Type B pancreatic cell (in vitro differentiated cells): ENCODE data around the gene MAML2. TPM values are rescaled to one million over a fixed set of nuclear protein-coding genes. Genes with fewer than 3 reads are reported as not detected.

Source experiments
- DNase-seq: peaks from one replicate; pipeline ENCODE4 v3.0.0; 2021; ENCODE audit warnings: mixed read lengths; ENCODE audit not compliant: unreplicated experiment; ENCODE audit errors: extremely low spot score
- H3K27ac Mint-ChIP-seq: 2 replicates; pipeline ENCODE4 v1.8.0; 2021; ENCODE audit warnings: mild to moderate bottlenecking, mixed read lengths
- H3K27me3 Mint-ChIP-seq: 2 replicates; pipeline ENCODE4 v1.8.0; 2021; ENCODE audit warnings: mixed read lengths
- H3K36me3 Mint-ChIP-seq: 2 replicates; pipeline ENCODE4 v1.8.0; 2021; ENCODE audit warnings: mixed read lengths
- H3K4me1 Mint-ChIP-seq: one replicate; pipeline ENCODE4 v1.8.0; 2021; ENCODE audit warnings: mixed read lengths; ENCODE audit not compliant: unreplicated experiment
- H3K4me3 Mint-ChIP-seq: 2 replicates; pipeline ENCODE4 v1.8.0; 2021; ENCODE audit warnings: mild to moderate bottlenecking, mixed read lengths
- H3K9me3 Mint-ChIP-seq: 2 replicates; pipeline ENCODE4 v1.8.0; 2021; ENCODE audit warnings: mixed read lengths
- total RNA-seq: library from RNA; stranded (reverse); gene quantifications from 2 replicates; pipeline ENCODE4 v1.2.1, GENCODE V29; 2021; ENCODE audit warnings: low replicate concordance
- TF ChIP-seq, protein P1 (sequence below): fragments of 200-600 bp; sonication (generic); conservative IDR thresholded peaks from 2 replicates; pipeline ENCODE4 v1.5.0; 2021; ENCODE audit warnings: antibody characterized with exemption, mild to moderate bottlenecking

Gene MAML2
- total RNA-seq, 1 donor from 2014 or later, result 20.8 TPM

DNA sequence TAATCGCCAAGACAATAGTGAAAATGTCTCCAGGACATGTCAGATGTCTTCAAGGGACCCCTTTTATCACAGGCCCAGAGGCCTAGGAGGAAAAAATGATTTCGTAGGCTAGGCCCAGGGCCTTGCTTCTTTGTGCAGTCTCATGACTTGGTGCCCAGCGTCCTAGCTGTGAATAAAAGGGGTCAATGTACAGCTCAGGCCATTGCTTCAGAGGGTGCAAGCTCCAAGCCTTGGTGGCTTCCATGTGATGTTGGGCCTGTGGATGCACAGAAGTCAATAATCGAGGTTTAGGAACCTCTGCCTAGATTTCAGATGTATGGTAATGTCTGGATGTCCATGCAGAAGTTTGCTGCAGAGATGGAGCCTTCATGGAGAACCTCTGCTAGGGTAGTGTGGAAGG, 398.4 kb downstream of the MAML2 start:
- Mint-ChIP-seq H3K27me3 (no peaks in the 10 kb centered on the region), H3K4me1 (no peaks in the 10 kb centered on the region), H3K36me3 (no peaks in the 10 kb centered on the region), H3K9me3 (peaks cover 17% of the 10 kb centered on the region), H3K4me3 (no peak overlapping the region), H3K27ac (no peak overlapping the region)
- TF ChIP-seq, protein P1, sequence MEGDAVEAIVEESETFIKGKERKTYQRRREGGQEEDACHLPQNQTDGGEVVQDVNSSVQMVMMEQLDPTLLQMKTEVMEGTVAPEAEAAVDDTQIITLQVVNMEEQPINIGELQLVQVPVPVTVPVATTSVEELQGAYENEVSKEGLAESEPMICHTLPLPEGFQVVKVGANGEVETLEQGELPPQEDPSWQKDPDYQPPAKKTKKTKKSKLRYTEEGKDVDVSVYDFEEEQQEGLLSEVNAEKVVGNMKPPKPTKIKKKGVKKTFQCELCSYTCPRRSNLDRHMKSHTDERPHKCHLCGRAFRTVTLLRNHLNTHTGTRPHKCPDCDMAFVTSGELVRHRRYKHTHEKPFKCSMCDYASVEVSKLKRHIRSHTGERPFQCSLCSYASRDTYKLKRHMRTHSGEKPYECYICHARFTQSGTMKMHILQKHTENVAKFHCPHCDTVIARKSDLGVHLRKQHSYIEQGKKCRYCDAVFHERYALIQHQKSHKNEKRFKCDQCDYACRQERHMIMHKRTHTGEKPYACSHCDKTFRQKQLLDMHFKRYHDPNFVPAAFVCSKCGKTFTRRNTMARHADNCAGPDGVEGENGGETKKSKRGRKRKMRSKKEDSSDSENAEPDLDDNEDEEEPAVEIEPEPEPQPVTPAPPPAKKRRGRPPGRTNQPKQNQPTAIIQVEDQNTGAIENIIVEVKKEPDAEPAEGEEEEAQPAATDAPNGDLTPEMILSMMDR, result no peak
- DNase-seq, result no peak

DNA sequence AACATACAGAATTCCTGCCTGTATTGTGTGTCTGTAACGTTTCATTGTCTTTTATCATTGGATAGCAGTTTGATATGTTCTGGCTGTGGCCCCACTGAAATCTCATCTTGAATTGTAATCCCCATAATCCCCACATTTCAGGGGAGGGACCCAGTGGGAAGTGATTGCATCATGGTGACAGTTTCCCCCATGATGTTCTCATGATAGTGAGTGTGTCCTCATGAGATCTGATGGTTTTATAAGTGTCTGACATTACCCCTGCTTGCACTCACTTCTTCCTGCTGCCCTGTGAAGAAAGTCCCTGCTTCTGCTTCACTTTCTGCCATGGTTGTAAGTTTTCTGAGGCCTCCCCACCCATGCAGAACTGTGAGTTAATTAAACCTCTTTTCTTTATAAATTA, 399.4 kb downstream of the MAML2 start:
- TF ChIP-seq, protein P1, result no peak
- Mint-ChIP-seq H3K36me3 (no peaks in the 10 kb centered on the region), H3K4me3 (no peak overlapping the region), H3K9me3 (peaks cover 12% of the 10 kb centered on the region), H3K27me3 (no peaks in the 10 kb centered on the region), H3K27ac (no peak overlapping the region), H3K4me1 (no peaks in the 10 kb centered on the region)
- DNase-seq, result no peak

DNA sequence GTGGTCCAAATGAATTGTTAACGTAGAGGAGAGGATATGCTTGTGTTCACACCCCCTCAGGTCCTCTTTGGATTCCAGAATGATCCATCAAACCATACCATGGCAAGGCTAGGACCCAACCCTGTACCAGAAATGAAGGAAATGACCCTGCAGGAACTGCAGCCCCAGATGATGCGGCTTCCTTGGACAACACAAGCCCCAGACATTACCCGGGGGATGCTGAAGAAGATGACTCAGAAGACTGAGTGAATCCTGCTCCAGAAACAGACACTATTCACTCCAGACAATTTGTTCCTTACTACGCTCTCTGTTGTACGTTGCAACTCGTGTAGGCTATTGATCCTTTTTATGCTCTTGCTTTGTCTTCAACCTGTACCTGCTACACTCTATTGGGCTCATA, 403.9 kb downstream of the MAML2 start:
- H3K4me1 Mint-ChIP-seq, result no peaks in the 10 kb centered on the region
- peaks cover 10% of the 10 kb centered on the region for H3K9me3 Mint-ChIP-seq
- no peak overlapping the region for H3K27ac Mint-ChIP-seq
- TF ChIP-seq, protein P1, result no peak
- no peaks in the 10 kb centered on the region for H3K27me3 Mint-ChIP-seq
- DNase-seq, result no peak
- H3K36me3 Mint-ChIP-seq, result no peaks in the 10 kb centered on the region
- H3K4me3 Mint-ChIP-seq, result no peak overlapping the region

DNA sequence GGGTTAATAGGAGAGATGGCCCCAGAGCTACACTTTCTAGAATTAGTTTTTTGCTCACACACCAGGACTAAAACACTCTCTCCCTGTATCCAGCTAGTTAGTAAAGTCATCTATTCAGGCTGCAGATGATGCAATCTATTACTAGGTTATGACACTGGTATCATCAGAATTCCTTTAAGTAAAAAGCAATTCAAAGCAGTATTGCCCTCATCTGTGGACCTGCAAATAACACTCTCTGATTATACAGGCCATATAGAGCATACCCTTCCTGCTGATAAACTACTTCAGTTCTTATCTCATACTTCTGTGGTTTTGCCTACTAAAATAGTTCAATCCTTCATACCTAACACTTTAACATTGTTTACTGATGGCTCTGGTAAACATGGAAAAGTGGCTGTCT, 405.6 kb downstream of the MAML2 start:
- H3K27ac Mint-ChIP-seq, result no peak overlapping the region
- no peaks in the 10 kb centered on the region for H3K27me3 Mint-ChIP-seq

DNA sequence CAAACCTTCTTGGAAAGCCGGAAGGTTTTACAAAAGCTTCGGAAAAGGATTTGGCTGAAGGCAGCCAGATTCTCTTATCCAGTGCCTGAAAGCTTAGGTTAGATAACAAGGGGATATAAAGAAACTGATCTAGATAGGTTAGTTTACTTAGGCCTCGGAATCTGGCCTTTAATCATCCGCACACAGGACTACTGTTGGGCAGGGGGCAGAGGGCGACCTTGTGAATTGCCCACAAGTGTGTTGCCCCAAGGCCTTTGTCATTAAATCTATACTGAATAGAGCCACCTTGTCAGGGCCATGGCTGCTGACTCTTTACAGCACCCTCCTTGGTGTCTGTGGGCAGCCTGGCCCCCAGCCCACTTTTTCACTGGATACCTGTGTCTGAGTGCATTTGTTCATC, 409.4 kb downstream of the MAML2 start:
- Mint-ChIP-seq H3K4me3 (no peak overlapping the region), H3K4me1 (no peaks in the 10 kb centered on the region), H3K27me3 (no peaks in the 10 kb centered on the region), H3K36me3 (no peaks in the 10 kb centered on the region), H3K9me3 (peaks cover 15% of the 10 kb centered on the region), H3K27ac (no peak overlapping the region)
- TF ChIP-seq, protein P1, result no peak
- no peak for DNase-seq

More for the DNA sequence above, 405.6 kb downstream of the MAML2 start:
- Mint-ChIP-seq H3K9me3 (peaks cover 8% of the 10 kb centered on the region), H3K4me3 (no peak overlapping the region), H3K36me3 (no peaks in the 10 kb centered on the region), H3K4me1 (no peaks in the 10 kb centered on the region)
- TF ChIP-seq, protein P1, result no peak
- no peak for DNase-seq

DNA sequence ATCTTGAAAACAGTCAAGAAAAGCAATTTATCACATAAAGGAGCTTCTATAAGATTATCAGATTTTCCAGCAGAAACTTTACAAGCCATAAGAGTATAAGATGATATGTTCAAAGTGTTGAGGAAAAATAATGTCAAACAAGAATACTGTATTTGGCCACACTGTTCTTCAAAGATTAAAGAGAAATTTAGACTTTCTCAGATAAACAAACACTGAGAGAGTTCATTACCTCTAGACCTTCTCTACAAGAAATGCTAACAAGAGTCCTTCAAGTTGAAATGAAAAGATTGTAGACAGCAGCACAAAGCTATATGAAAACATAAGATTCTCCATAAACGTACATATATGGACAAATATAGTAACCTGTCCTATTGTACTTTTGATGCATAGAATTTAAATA, 411.1 kb downstream of the MAML2 start:
- Mint-ChIP-seq H3K4me3 (no peak overlapping the region), H3K9me3 (peaks cover 11% of the 10 kb centered on the region), H3K4me1 (no peaks in the 10 kb centered on the region), H3K27ac (no peak overlapping the region), H3K27me3 (no peaks in the 10 kb centered on the region), H3K36me3 (no peaks in the 10 kb centered on the region)
- DNase-seq, result no peak
- TF ChIP-seq, protein P1, result no peak
